Chondrocyte (in vitro differentiated cells): Measurements from ENCODE around the gene SMCO3. TPM values are rescaled to one million over a fixed set of nuclear protein-coding genes. Genes with fewer than 3 reads are reported as not detected.
"Not testable (repeated sequence)": the region's sequence is repeated elsewhere in the genome, so short reads cannot be mapped to it uniquely, and the experiment has no call there.

ENCODE experiments used
- DNase-seq: peaks from one replicate; pipeline ENCODE4 v3.0.0; 2021; ENCODE audit warnings: mixed read lengths, low spot score
- H3K27ac Mint-ChIP-seq: one replicate; pipeline ENCODE4 v1.8.0; 2021; ENCODE audit warnings: mild to moderate bottlenecking, moderate library complexity, mixed read lengths; ENCODE audit not compliant: unreplicated experiment
- H3K27me3 Mint-ChIP-seq: 2 replicates; pipeline ENCODE4 v1.8.0; 2021; ENCODE audit warnings: low read depth, mixed read lengths
- H3K36me3 Mint-ChIP-seq: 2 replicates; pipeline ENCODE4 v1.8.0; 2021; ENCODE audit warnings: low read depth, mixed read lengths
- H3K4me1 Mint-ChIP-seq: 2 replicates; pipeline ENCODE4 v1.8.0; 2021; ENCODE audit warnings: low read depth, mild to moderate bottlenecking, mixed read lengths
- H3K4me3 Mint-ChIP-seq: one replicate; pipeline ENCODE4 v1.8.0; 2021; ENCODE audit warnings: mild to moderate bottlenecking, moderate library complexity, mixed read lengths; ENCODE audit not compliant: unreplicated experiment
- H3K9me3 Mint-ChIP-seq: 2 replicates; pipeline ENCODE4 v1.8.0; 2021; ENCODE audit warnings: low read depth, mixed read lengths
- total RNA-seq: library from RNA; stranded (reverse); gene quantifications from 3 replicates; pipeline ENCODE4 v1.2.1, GENCODE V29; 2021
- TF ChIP-seq, protein P1 (sequence below): fragments of 200-600 bp; sonication (generic); IDR thresholded peaks from 2 replicates; pipeline ENCODE4 v1.5.0; 2021; ENCODE audit warnings: antibody characterized with exemption, mild to moderate bottlenecking, moderate library complexity

Gene SMCO3
- total RNA-seq, 1 donor from 2014 or later = 0.17 TPM

DNA sequence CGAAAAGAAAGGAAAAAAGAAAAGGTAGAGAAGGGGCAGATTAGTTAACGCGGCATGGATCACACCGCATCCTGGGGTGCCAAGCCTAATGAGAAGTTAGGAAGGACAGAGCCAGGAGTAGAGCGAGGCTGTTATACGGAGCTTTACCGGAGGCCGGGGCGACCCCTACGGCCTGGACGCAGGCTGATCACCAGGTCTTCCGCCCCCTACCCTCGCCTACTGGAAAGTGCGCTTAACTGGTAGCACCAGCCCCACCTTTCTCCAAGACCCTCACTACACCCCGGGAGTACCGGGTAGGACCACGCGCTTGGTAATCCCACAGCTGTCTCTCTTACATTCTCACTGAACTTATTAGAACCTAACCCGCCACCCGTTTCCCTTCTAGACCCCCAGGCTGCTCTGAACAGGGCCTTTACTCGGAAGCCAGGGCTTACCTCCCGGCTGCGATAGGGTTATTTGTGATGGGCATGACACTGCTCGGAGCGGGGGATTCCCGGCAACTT is 44.5 kb downstream of the SMCO3 start:
- TF ChIP-seq, protein P1, sequence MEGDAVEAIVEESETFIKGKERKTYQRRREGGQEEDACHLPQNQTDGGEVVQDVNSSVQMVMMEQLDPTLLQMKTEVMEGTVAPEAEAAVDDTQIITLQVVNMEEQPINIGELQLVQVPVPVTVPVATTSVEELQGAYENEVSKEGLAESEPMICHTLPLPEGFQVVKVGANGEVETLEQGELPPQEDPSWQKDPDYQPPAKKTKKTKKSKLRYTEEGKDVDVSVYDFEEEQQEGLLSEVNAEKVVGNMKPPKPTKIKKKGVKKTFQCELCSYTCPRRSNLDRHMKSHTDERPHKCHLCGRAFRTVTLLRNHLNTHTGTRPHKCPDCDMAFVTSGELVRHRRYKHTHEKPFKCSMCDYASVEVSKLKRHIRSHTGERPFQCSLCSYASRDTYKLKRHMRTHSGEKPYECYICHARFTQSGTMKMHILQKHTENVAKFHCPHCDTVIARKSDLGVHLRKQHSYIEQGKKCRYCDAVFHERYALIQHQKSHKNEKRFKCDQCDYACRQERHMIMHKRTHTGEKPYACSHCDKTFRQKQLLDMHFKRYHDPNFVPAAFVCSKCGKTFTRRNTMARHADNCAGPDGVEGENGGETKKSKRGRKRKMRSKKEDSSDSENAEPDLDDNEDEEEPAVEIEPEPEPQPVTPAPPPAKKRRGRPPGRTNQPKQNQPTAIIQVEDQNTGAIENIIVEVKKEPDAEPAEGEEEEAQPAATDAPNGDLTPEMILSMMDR = no peak
- no peak for DNase-seq

DNA sequence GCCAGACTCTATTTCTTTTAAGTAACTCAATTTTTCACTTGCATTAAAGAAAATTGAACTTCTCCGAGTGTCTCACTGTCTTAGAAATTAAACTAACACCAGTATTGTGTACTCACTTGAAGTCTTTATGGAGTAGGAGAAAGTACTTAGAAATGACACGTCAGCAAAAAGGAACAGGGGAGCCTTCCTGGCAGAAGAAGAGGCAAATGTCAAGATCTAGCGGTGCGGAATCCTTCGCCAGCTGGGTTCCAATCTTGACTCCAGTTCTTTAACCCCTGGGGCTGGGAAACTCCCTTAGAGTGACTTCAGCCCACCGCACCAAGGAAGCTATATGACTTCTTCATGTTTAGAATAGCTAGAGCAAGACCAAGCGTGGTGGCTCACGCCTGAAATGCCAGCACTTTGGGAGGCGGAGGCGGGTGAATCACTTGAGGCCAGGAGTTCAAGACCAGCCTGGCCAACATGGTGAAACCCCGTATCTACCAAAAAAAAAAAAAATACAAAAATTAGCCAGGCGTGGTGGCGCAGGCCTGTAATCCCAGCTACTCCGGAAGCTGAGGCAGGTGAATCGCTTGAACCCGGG is 45.1 kb downstream of the SMCO3 start:
- peaks cover 7% of the 10 kb centered on the region for H3K9me3 Mint-ChIP-seq
- peaks cover 48% of the 10 kb centered on the region for H3K4me1 Mint-ChIP-seq
- H3K27me3 Mint-ChIP-seq = no peaks in the 10 kb centered on the region
- peaks cover 7% of the 10 kb centered on the region for H3K36me3 Mint-ChIP-seq
- DNase-seq = no peak
- H3K4me3 Mint-ChIP-seq = peak overlapping the region; percentile 97
- TF ChIP-seq, protein P1 = no peak
- H3K27ac Mint-ChIP-seq = peak overlapping the region; percentile 99

More for the DNA sequence above, 44.5 kb downstream of the SMCO3 start:
- Mint-ChIP-seq H3K4me3 (peak overlapping the region; percentile 97), H3K36me3 (peaks cover 7% of the 10 kb centered on the region), H3K9me3 (peaks cover 7% of the 10 kb centered on the region), H3K4me1 (peaks cover 51% of the 10 kb centered on the region), H3K27me3 (no peaks in the 10 kb centered on the region), H3K27ac (peak overlapping the region; percentile 99)

DNA sequence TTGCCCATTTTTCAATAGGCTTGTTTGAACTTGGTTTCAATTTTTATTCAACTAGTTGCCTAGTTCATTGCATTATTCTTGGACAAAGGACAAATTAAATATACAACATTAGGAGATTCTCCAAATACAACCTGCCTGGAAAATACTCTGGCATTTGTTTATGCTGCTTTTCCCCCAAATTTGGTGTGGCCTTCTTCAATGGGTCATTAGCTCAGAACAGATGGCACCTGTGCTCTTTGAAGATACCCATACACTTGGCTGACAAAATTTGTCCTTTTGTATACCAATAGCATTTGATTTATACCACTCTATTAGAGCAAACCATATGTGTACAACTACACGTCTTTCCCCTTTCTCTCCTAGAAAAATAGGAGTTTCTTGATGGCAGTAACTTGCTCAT is 46.4 kb downstream of the SMCO3 start:
- H3K27me3 Mint-ChIP-seq = no peaks in the 10 kb centered on the region
- H3K9me3 Mint-ChIP-seq = peaks cover 7% of the 10 kb centered on the region

DNA sequence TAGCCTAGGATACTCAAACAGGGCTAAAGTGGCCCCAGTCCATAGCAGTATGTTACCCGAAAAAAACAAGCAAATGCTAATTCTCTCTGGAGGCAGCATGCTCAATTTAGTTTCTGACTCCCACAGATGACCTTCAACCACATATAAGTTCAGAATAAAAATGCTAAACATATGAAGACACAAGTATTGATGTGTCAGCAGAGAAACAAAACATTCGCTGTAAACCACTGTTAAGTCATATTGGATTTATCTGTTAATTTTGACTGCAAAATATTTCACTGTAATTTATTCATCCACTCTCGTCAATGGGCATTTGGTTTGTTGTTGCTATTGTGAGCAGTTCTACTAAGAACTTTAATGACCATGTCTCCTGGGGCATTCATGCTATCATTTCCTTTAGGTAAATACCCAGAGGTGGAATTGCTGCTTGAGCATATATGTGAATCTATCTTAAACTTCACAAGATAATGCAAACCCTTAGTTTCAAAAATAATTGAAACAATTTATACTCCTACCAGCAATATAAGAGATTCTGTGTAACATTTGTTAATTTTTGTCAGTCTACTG is 47.2 kb downstream of the SMCO3 start:
- Mint-ChIP-seq H3K27me3 (no peaks in the 10 kb centered on the region), H3K9me3 (peaks cover 7% of the 10 kb centered on the region), H3K36me3 (peaks cover 7% of the 10 kb centered on the region), H3K27ac (no peak overlapping the region), H3K4me3 (no peak overlapping the region), H3K4me1 (peaks cover 39% of the 10 kb centered on the region)
- TF ChIP-seq, protein P1 = no peak
- DNase-seq = no peak

More for the DNA sequence above, 46.4 kb downstream of the SMCO3 start:
- Mint-ChIP-seq H3K4me3 (no peak overlapping the region), H3K27ac (peak overlapping the region; percentile 36), H3K4me1 (peaks cover 44% of the 10 kb centered on the region), H3K36me3 (peaks cover 7% of the 10 kb centered on the region)
- TF ChIP-seq, protein P1 = no peak
- DNase-seq = no peak

DNA sequence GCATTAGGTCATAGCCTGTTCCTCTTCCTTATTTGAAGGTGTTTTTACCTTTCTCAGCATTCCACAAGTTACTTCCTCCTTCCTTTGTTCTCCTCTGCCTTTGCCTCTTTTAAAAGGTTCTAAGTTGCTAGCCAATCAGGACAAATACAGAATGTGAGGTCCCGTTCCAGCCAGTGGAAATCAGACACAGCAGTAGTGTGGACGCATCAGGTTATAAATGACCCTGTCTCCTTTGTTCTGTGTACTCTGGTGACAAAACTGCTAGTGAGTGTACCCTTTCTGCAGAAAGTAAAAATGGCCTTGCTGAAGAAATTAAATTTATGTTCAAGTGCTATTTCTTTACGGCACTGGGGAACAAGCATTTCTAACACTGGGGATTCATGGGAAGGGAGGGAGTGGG is 48.0 kb downstream of the SMCO3 start:
- H3K27ac Mint-ChIP-seq = not testable (repeated sequence)

More for the DNA sequence above, 48.0 kb downstream of the SMCO3 start:
- not testable (repeated sequence) for H3K4me3 Mint-ChIP-seq, H3K9me3 Mint-ChIP-seq, H3K27me3 Mint-ChIP-seq, DNase-seq
- Mint-ChIP-seq H3K4me1 (peaks cover 32% of the 10 kb centered on the region), H3K36me3 (peaks cover 11% of the 10 kb centered on the region)
